ENCODE data around the gene ATG5.

Gene ATG5

DNA sequence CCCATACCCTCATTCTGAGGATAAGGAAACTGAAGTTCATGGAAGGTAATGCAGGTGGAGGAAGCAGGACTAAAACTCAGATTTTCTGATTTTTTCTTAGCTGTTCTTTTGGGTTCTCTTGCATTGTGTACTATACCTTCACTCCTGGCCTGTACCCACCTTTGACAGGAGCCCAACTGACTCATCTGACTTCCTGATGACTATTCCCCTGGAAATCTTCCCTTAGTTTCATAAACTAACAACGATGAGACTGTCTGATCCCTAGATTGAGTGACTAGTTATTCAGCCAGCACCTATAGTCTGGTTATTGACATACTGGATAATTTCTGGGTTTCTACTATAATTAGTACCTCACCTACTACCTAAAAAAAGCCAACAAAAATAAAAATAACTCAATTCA is 45.1 kb upstream of the ATG5 start:
- no peak overlapping the region for H3K9ac ChIP-seq (ENCODE audit: low read length)
- H3K4me2 ChIP-seq (ENCODE audit: low read depth, low read length, poor library complexity, severe bottlenecking): no peak overlapping the region
- no peaks in the 10 kb centered on the region for H3K36me3 ChIP-seq (ENCODE audit: low read length)
- H3K79me2 ChIP-seq (ENCODE audit: insufficient read depth, low read length): no peaks in the 10 kb centered on the region
- TF ChIP-seq EZH2phosphoT487 (conservative IDR thresholded peaks at IDR 0.05; ENCODE audit: low read length): no peak
- TF ChIP-seq, protein P1, sequence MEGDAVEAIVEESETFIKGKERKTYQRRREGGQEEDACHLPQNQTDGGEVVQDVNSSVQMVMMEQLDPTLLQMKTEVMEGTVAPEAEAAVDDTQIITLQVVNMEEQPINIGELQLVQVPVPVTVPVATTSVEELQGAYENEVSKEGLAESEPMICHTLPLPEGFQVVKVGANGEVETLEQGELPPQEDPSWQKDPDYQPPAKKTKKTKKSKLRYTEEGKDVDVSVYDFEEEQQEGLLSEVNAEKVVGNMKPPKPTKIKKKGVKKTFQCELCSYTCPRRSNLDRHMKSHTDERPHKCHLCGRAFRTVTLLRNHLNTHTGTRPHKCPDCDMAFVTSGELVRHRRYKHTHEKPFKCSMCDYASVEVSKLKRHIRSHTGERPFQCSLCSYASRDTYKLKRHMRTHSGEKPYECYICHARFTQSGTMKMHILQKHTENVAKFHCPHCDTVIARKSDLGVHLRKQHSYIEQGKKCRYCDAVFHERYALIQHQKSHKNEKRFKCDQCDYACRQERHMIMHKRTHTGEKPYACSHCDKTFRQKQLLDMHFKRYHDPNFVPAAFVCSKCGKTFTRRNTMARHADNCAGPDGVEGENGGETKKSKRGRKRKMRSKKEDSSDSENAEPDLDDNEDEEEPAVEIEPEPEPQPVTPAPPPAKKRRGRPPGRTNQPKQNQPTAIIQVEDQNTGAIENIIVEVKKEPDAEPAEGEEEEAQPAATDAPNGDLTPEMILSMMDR (IDR thresholded peaks at IDR 0.05; ENCODE audit: insufficient read depth, low read length, poor library complexity, severe bottlenecking): no peak
- H4K20me1 ChIP-seq (ENCODE audit: low read depth, low read length): no peaks in the 10 kb centered on the region
- H3F3A ChIP-seq (ENCODE audit: insufficient read depth): no peaks in the 10 kb centered on the region
- H3K4me3 ChIP-seq (ENCODE audit: insufficient read depth, low read length, poor library complexity, severe bottlenecking): no peak overlapping the region
- no peaks in the 10 kb centered on the region for H3K9me2 ChIP-seq (replicated peaks; ENCODE audit: insufficient read depth, low read length)
- no peak overlapping the region for H3K27ac ChIP-seq (ENCODE audit: low read depth, low read length)
- H2AFZ ChIP-seq (ENCODE audit: low read depth, low read length, severe bottlenecking): no peak overlapping the region
- no peaks in the 10 kb centered on the region for H3K9me3 ChIP-seq (ENCODE audit: insufficient read depth, low read length)
- no peaks in the 10 kb centered on the region for H3K27me3 ChIP-seq (ENCODE audit: low read length)

DNA sequence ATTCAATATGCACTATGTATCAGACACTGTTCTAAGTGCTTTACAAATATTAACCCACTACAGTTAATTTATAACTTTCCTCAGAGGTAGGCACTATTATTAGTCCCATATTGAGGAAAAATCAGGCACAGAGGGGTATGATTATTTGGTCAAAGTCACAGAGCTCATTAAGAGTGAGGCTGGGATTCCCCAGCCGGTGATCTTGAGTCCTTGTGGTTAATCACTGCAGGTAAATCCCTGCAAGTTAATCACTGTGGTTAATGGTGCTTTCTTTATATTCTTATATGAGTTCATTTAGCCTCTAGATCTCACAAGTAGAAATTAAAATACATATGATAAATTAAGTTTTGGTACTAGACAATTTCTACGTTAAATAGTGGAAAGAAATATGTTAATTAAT is 44.2 kb upstream of the ATG5 start:
- TF ChIP-seq, protein P1 (IDR thresholded peaks at IDR 0.05; ENCODE audit: insufficient read depth, low read length, poor library complexity, severe bottlenecking): no peak
- no peak for TF ChIP-seq EZH2phosphoT487 (conservative IDR thresholded peaks at IDR 0.05; ENCODE audit: low read length)
- no peak overlapping the region for H2AFZ ChIP-seq (ENCODE audit: low read depth, low read length, severe bottlenecking)
- H3K27me3 ChIP-seq (ENCODE audit: low read length): no peaks in the 10 kb centered on the region
- no peaks in the 10 kb centered on the region for H3K9me3 ChIP-seq (ENCODE audit: insufficient read depth, low read length)
- H3K4me2 ChIP-seq (ENCODE audit: low read depth, low read length, poor library complexity, severe bottlenecking): no peak overlapping the region
- no peaks in the 10 kb centered on the region for H4K20me1 ChIP-seq (ENCODE audit: low read depth, low read length)
- no peak overlapping the region for H3K9ac ChIP-seq (ENCODE audit: low read length)
- H3F3A ChIP-seq (ENCODE audit: insufficient read depth): no peaks in the 10 kb centered on the region
- no peaks in the 10 kb centered on the region for H3K36me3 ChIP-seq (ENCODE audit: low read length)
- H3K4me3 ChIP-seq (ENCODE audit: insufficient read depth, low read length, poor library complexity, severe bottlenecking): no peak overlapping the region
- no peak overlapping the region for H3K27ac ChIP-seq (ENCODE audit: low read depth, low read length)
- H3K9me2 ChIP-seq (replicated peaks; ENCODE audit: insufficient read depth, low read length): no peaks in the 10 kb centered on the region
- no peaks in the 10 kb centered on the region for H3K79me2 ChIP-seq (ENCODE audit: insufficient read depth, low read length)

DNA sequence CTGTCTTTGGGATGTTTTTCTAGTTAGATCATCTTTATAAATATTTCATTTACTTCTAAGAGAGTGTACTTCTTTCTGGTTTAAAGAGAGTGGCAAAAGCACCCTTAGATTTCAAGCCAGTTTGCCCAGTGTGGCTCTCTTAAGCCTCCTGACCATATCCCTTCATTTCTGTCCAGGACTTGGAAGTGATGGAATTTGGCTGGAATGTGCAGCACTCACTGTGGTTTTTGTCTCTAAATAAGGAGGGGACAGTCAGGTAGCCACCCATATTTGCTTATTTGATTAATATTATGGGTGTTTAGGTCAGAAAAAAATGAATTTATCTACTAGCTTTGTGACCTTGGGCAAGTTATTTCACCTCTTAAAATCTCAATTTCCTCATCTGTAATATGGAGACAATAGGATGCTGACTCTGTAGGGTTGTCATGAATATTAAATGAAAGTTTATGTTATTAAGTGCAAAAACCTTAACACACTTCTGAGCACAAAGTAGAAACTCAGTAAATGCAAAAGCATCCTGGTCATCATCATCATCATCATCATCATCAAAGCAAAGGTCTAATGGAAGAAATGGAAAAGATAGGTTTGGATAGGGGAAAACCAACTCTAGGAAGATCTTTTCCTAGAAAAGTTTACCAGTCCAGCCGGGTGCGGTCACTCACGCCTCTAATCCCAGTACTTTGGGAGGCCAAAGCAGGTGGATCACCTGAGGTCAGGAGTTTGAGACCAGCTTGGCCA is 38.0 kb upstream of the ATG5 start:
- H4K20me1 ChIP-seq (ENCODE audit: low read depth, low read length): no peaks in the 10 kb centered on the region
- H3K4me3 ChIP-seq (ENCODE audit: insufficient read depth, low read length, poor library complexity, severe bottlenecking): no peak overlapping the region
- no peaks in the 10 kb centered on the region for H3K79me2 ChIP-seq (ENCODE audit: insufficient read depth, low read length)
- H2AFZ ChIP-seq (ENCODE audit: low read depth, low read length, severe bottlenecking): no peak overlapping the region
- no peaks in the 10 kb centered on the region for H3K27me3 ChIP-seq (ENCODE audit: low read length)
- no peak overlapping the region for H3K9ac ChIP-seq (ENCODE audit: low read length)
- no peaks in the 10 kb centered on the region for H3K36me3 ChIP-seq (ENCODE audit: low read length)
- H3K27ac ChIP-seq (ENCODE audit: low read depth, low read length): no peak overlapping the region
- TF ChIP-seq, protein P1 (IDR thresholded peaks at IDR 0.05; ENCODE audit: insufficient read depth, low read length, poor library complexity, severe bottlenecking): no peak
- no peak for TF ChIP-seq EZH2phosphoT487 (conservative IDR thresholded peaks at IDR 0.05; ENCODE audit: low read length)
- H3K4me2 ChIP-seq (ENCODE audit: low read depth, low read length, poor library complexity, severe bottlenecking): no peak overlapping the region
- H3K9me2 ChIP-seq (replicated peaks; ENCODE audit: insufficient read depth, low read length): no peaks in the 10 kb centered on the region
- no peaks in the 10 kb centered on the region for H3F3A ChIP-seq (ENCODE audit: insufficient read depth)
- H3K9me3 ChIP-seq (ENCODE audit: insufficient read depth, low read length): no peaks in the 10 kb centered on the region

Measured in SU-DHL-6 (cell line).